Body of pancreas (tissue), 4 donors: Measurements from ENCODE around the gene CCDC63. TPM values are rescaled to one million over a fixed set of nuclear protein-coding genes. Genes with fewer than 3 reads are reported as not detected.
"Not testable (repeated sequence)": the region's sequence is repeated elsewhere in the genome, so short reads cannot be mapped to it uniquely, and the experiment has no call there.

Experiments
- ATAC-seq: fragments of 150-250 bp; one replicate; pipeline ENCODE4 v1.9.1; 2016
- DNase-seq, 4 donors: peaks; one replicate each; pipeline ENCODE4 v3.0.0-alpha.2; 2019
- H3K27ac ChIP-seq, 4 donors: fragments of 200-600 bp; sonication (generic); 1 replicate in 3 of 4; 2 replicates in 1 of 4; pipeline versions ENCODE4 v1.5.1 to v1.6.1; 2016 to 2019; ENCODE audit warnings: mild to moderate bottlenecking in 1 of 4, mixed read lengths in 1 of 4, moderate library complexity in 1 of 4
- H3K27me3 ChIP-seq, 2 donors: fragments of 200-600 bp; sonication (generic); one replicate each; pipeline ENCODE4 v1.6.0; 2016; ENCODE audit warnings: mild to moderate bottlenecking in 1 of 2
- H3K36me3 ChIP-seq, 2 donors: fragments of 200-600 bp; sonication (generic); replicated peaks in 1 of 2; 2 replicates each; pipeline ENCODE4 v1.5.1; 2016; ENCODE audit warnings: low read depth in 2 of 2; ENCODE audit not compliant: insufficient read depth in 1 of 2
- H3K4me1 ChIP-seq: fragments of 200-600 bp; sonication (generic); one replicate; pipeline ENCODE4 v1.6.0; 2016
- H3K4me3 ChIP-seq, 2 donors: fragments of 200-600 bp; sonication (generic); 1 replicate in 1 of 2; 2 replicates in 1 of 2; pipeline ENCODE4 v1.5.1; 2016 to 2019
- H3K9me3 ChIP-seq, 3 donors: fragments of 200-600 bp; sonication (generic); 1 replicate in 2 of 3; 2 replicates in 1 of 3; pipeline ENCODE4 v1.5.1; 2016
- CTCF ChIP-seq, 7 experiments: fragments of 450-650 bp in 4 of 7; fragments of 200-600 bp in 3 of 7; sonication (generic) in 3 of 7; IDR thresholded peaks; one replicate each; pipeline ENCODE4 v1.5.1; 2016 to 2019; ENCODE audit warnings: antibody characterized with exemption in 7 of 7
- POLR2A ChIP-seq, 3 donors: fragments of 450-650 bp; IDR thresholded peaks; one replicate each; pipeline ENCODE4 v1.6.1; 2016; ENCODE audit warnings: antibody characterized with exemption in 3 of 3, mild to moderate bottlenecking in 2 of 3
- WGBS, 2 donors: methylation state at CpG; one replicate each; pipeline ENCODE4 v1.1.5; 2017; 5-methylcytosine and 5-hydroxymethylcytosine counted together
- intact Hi-C: fragments of 100-400 bp; cut with DNase I; formaldehyde crosslinking; loops from one replicate; pipeline ENCODE4 v1.15.1; 2023
- total RNA-seq, 2 donors: library from RNA; depleted of rRNA; stranded (reverse); fragments of >200 nt; gene quantifications; one replicate each; pipeline ENCODE4 v1.1.0, GENCODE V29; 2016

Gene CCDC63
- total RNA-seq, 2 donors from 2014 or later, result not detected

GRCh38 chr12:110853836-110854235 is 7.0 kb downstream of the CCDC63 start:
- 46 to 51% methylated on average over 3 to 4 of the region's 4 CpGs for WGBS, 2 donors
- ATAC-seq, result no peak
- H3K27ac ChIP-seq, result no peak overlapping the region
- no peaks in the 10 kb centered on the region for H3K9me3 ChIP-seq
- H3K27me3 ChIP-seq, result no peaks in the 10 kb centered on the region
- H3K36me3 ChIP-seq, result no peaks in the 10 kb centered on the region
- TF ChIP-seq POLR2A (IDR thresholded peaks at IDR 0.05), result no peak
- no peak overlapping the region for H3K4me3 ChIP-seq
- intact Hi-C loops, result no loop called here
- H3K4me1 ChIP-seq, result no peaks in the 10 kb centered on the region
- no peak for DNase-seq

- no peaks in the 10 kb centered on the region for H3K4me1 ChIP-seq
- DNase-seq (no peak), ATAC-seq (no peak)
- H3K36me3 ChIP-seq, result no peaks in the 10 kb centered on the region
- H3K4me3 ChIP-seq, result no peak overlapping the region
- intact Hi-C loops, result no loop called here
- TF ChIP-seq POLR2A (IDR thresholded peaks at IDR 0.05), result no peak
- TF ChIP-seq CTCF (IDR thresholded peaks at IDR 0.05), result no peak
- WGBS, 2 donors, result 72 to 77% methylated on average over 4 of the region's 4 CpGs
- H3K9me3 ChIP-seq, result no peaks in the 10 kb centered on the region
- no peak overlapping the region for H3K27ac ChIP-seq
- no peaks in the 10 kb centered on the region for H3K27me3 ChIP-seq
Measured at GRCh38 chr12:110856542-110856941, 9.8 kb downstream of the CCDC63 start.

- no peak overlapping the region for H3K4me3 ChIP-seq
- DNase-seq, result no peak
- no peaks in the 10 kb centered on the region for H3K27me3 ChIP-seq
- 71 to 77% methylated on average over 5 of the region's 5 CpGs for WGBS, 2 donors
- no peaks in the 10 kb centered on the region for H3K4me1 ChIP-seq
- TF ChIP-seq POLR2A (IDR thresholded peaks at IDR 0.05), result no peak
- TF ChIP-seq CTCF (IDR thresholded peaks at IDR 0.05), result no peak
- H3K36me3 ChIP-seq, result no peaks in the 10 kb centered on the region
- H3K9me3 ChIP-seq, result no peaks in the 10 kb centered on the region
- H3K27ac ChIP-seq, result no peak overlapping the region
- no peak for ATAC-seq
- intact Hi-C loops, result no loop called here
Measured at GRCh38 chr12:110857528-110857927, 10.7 kb downstream of the CCDC63 start.

GRCh38 chr12:110857954-110858353 is 11.2 kb downstream of the CCDC63 start:
- DNase-seq, intact Hi-C loops, H3K4me1 ChIP-seq, H3K27me3 ChIP-seq, H3K36me3 ChIP-seq, H3K27ac ChIP-seq, H3K9me3 ChIP-seq, ATAC-seq, H3K4me3 ChIP-seq: not testable (repeated sequence)
- 85 to 89% methylated on average over 4 of the region's 4 CpGs for WGBS, 2 donors

- TF ChIP-seq POLR2A (IDR thresholded peaks at IDR 0.05), result no peak
- no peak for TF ChIP-seq CTCF (IDR thresholded peaks at IDR 0.05)
- no peaks in the 10 kb centered on the region for H3K9me3 ChIP-seq
- no peak for DNase-seq
- intact Hi-C loops, result no loop called here
- no peaks in the 10 kb centered on the region for H3K4me1 ChIP-seq
- ATAC-seq, result no peak
- H3K27me3 ChIP-seq, result no peaks in the 10 kb centered on the region
- 61 to 67% methylated on average over 8 of the region's 8 CpGs for WGBS, 2 donors
- H3K36me3 ChIP-seq, result no peaks in the 10 kb centered on the region
- no peak overlapping the region for H3K27ac ChIP-seq
- H3K4me3 ChIP-seq, result no peak overlapping the region
Measured at GRCh38 chr12:110858848-110859247, 12.1 kb downstream of the CCDC63 start.

- TF ChIP-seq CTCF (IDR thresholded peaks at IDR 0.05) (no peak), POLR2A (IDR thresholded peaks at IDR 0.05) (no peak)
Measured at GRCh38 chr12:110860833-110861296, 14.1 kb downstream of the CCDC63 start.

More at GRCh38 chr12:110860833-110861296, 14.1 kb downstream of the CCDC63 start:
- no peaks in the 10 kb centered on the region for H3K9me3 ChIP-seq
- H3K4me3 ChIP-seq, result no peak overlapping the region
- 56 to 70% methylated on average over 8 of the region's 8 CpGs for WGBS, 2 donors
- no peaks in the 10 kb centered on the region for H3K36me3 ChIP-seq
- H3K4me1 ChIP-seq, result no peaks in the 10 kb centered on the region
- no peak for DNase-seq
- H3K27me3 ChIP-seq, result no peaks in the 10 kb centered on the region
- ATAC-seq, result no peak
- intact Hi-C loops, result no loop called here
- no peak overlapping the region for H3K27ac ChIP-seq
